ENCODE results near the gene LSAMP.

GRCh38 chr3:116265320-116265695 lies 180.0 kb downstream of the LSAMP start:
- TF ChIP-seq, protein P1, sequence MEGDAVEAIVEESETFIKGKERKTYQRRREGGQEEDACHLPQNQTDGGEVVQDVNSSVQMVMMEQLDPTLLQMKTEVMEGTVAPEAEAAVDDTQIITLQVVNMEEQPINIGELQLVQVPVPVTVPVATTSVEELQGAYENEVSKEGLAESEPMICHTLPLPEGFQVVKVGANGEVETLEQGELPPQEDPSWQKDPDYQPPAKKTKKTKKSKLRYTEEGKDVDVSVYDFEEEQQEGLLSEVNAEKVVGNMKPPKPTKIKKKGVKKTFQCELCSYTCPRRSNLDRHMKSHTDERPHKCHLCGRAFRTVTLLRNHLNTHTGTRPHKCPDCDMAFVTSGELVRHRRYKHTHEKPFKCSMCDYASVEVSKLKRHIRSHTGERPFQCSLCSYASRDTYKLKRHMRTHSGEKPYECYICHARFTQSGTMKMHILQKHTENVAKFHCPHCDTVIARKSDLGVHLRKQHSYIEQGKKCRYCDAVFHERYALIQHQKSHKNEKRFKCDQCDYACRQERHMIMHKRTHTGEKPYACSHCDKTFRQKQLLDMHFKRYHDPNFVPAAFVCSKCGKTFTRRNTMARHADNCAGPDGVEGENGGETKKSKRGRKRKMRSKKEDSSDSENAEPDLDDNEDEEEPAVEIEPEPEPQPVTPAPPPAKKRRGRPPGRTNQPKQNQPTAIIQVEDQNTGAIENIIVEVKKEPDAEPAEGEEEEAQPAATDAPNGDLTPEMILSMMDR (IDR thresholded peaks at IDR 0.05), result no peak
- TF ChIP-seq EP300 (IDR thresholded peaks at IDR 0.05) (no peak), POLR2A (IDR thresholded peaks at IDR 0.05) (no peak)
